MCF 10A (cell line): Measurements from ENCODE around the gene STAT4. TPM values are rescaled to one million over a fixed set of nuclear protein-coding genes. Genes with fewer than 3 reads are reported as not detected.

ENCODE experiments used
- BruUV-seq: library from RNA; stranded (reverse); fragments of 400-500 nt; replicated peaks from 2 replicates; lab custom pipeline; 2021; lab: Mats Ljungman, UMichigan
- CTCF ChIA-PET: fragments of 300-600 bp; sonication (Branson Sonifier 250); formaldehyde crosslinking; extraction: SDS; loops from one replicate; lab custom pipeline; 2021; ENCODE audit warnings: antibody characterized with exemption, inconsistent platforms; lab: Yijun Ruan, JAX
- POLR2A ChIA-PET: fragments of 300-600, 350-650 bp; sonication (Branson Sonifier 250); formaldehyde crosslinking; extraction: SDS; loops from one replicate; lab custom pipeline; 2020; ENCODE audit warnings: antibody characterized with exemption, inconsistent platforms; lab: Yijun Ruan, JAX
- DNase-seq: peaks from one replicate; pipeline ENCODE4 v3.0.0-alpha.2; 2018; ENCODE audit not compliant: unreplicated experiment
- H3K27ac Mint-ChIP-seq: one replicate; pipeline ENCODE4 v1.8.0; 2022; ENCODE audit warnings: mild to moderate bottlenecking, low read depth, mixed read lengths; ENCODE audit not compliant: unreplicated experiment
- H3K27me3 Mint-ChIP-seq: one replicate; pipeline ENCODE4 v1.8.0; 2022; ENCODE audit warnings: mixed read lengths; ENCODE audit not compliant: insufficient read depth, unreplicated experiment
- H3K36me3 Mint-ChIP-seq: one replicate; pipeline ENCODE4 v1.8.0; 2022; ENCODE audit warnings: mild to moderate bottlenecking, moderate library complexity, mixed read lengths; ENCODE audit not compliant: insufficient read depth, unreplicated experiment
- H3K4me1 Mint-ChIP-seq: one replicate; pipeline ENCODE4 v1.8.0; 2022; ENCODE audit warnings: mixed read lengths; ENCODE audit not compliant: insufficient read depth, unreplicated experiment
- H3K4me3 Mint-ChIP-seq: one replicate; pipeline ENCODE4 v1.8.0; 2022; ENCODE audit warnings: mild to moderate bottlenecking, moderate library complexity, mixed read lengths; ENCODE audit not compliant: unreplicated experiment
- H3K9me3 Mint-ChIP-seq: one replicate; pipeline ENCODE4 v1.8.0; 2022; ENCODE audit warnings: mixed read lengths; ENCODE audit not compliant: unreplicated experiment
- intact Hi-C: fragments of 100-400 bp; cut with micrococcal nuclease; formaldehyde crosslinking; loops from 2 replicates; pipeline ENCODE4 v1.14.1; 2022
- total RNA-seq: library from RNA; stranded (reverse); gene quantifications from 2 replicates; pipeline ENCODE4 v1.2.3, GENCODE V29; 2022
- TF ChIP-seq, protein P1 (sequence below): fragments of 200-600 bp; IDR thresholded peaks from one replicate; pipeline ENCODE4 v1.8.0; 2022; ENCODE audit warnings: antibody characterized with exemption, mild to moderate bottlenecking; ENCODE audit not compliant: unreplicated experiment

Gene STAT4
- total RNA-seq, 1 experiment from 2014 or later: 1.4 TPM

DNA sequence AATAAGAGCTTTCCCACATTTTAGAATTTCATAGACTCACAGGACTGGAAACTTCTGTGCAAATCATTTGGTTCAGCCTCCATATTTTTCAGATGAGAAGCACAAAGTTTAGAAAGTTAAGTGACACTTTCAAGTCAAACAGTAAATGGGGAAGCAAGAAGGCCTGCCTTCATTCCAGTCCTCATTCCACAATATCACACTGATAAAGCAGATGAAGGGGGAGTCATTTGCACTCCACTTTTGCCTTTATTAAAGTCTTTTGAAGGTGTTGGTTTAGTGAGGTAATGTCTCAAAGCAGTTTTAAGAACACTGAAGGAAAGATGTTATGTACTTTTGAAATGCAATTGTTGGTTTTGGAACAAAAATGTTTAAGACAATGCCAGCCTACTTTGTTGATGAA lies 32.7 kb upstream of the STAT4 start:
- Mint-ChIP-seq H3K36me3 (no peaks in the 10 kb centered on the region), H3K9me3 (no peaks in the 10 kb centered on the region), H3K27me3 (no peaks in the 10 kb centered on the region), H3K4me3 (no peak overlapping the region), H3K27ac (no peak overlapping the region), H3K4me1 (peaks cover 23% of the 10 kb centered on the region)
- intact Hi-C loops: no loop called here
- ChIA-PET CTCF (interaction anchor here (0.6 to 1.5 kb wide), 2 partner anchors 19 to 35 kb away, joined by 3 to 4 read pairs; no protein-coding TSS in a partner anchor), POLR2A (interaction anchor here (0.8 to 1.0 kb wide), 3 partner anchors 12 to 64 kb away, joined by 3 to 5 read pairs (median 4); no protein-coding TSS in a partner anchor)
- TF ChIP-seq, protein P1, sequence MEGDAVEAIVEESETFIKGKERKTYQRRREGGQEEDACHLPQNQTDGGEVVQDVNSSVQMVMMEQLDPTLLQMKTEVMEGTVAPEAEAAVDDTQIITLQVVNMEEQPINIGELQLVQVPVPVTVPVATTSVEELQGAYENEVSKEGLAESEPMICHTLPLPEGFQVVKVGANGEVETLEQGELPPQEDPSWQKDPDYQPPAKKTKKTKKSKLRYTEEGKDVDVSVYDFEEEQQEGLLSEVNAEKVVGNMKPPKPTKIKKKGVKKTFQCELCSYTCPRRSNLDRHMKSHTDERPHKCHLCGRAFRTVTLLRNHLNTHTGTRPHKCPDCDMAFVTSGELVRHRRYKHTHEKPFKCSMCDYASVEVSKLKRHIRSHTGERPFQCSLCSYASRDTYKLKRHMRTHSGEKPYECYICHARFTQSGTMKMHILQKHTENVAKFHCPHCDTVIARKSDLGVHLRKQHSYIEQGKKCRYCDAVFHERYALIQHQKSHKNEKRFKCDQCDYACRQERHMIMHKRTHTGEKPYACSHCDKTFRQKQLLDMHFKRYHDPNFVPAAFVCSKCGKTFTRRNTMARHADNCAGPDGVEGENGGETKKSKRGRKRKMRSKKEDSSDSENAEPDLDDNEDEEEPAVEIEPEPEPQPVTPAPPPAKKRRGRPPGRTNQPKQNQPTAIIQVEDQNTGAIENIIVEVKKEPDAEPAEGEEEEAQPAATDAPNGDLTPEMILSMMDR: no peak
- no TSS peak for BruUV-seq
- no peak for DNase-seq

DNA sequence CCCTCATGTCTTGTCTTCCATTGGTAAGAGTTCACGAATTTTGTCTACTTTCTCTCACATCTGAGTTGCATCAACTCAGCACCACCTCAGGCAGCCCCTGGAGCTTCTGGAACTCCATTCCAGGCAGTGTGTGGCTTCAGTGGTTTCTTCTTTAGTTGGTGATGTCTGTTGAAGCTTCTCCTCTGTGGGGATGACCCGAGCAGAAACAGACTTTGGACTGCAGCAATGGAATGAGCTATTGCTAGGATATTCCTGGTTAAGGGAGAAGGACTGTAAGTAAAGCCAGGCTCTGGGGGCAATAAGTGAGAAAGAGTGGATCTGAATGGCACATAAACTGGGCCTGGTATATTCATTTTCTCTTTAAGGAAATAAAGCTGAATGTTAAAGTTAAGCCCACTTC lies 32.3 kb upstream of the STAT4 start:
- DNase-seq: no peak
- no peaks in the 10 kb centered on the region for H3K27me3 Mint-ChIP-seq
- TF ChIP-seq, protein P1: no peak
- H3K27ac Mint-ChIP-seq: no peak overlapping the region
- BruUV-seq: no TSS peak
- CTCF ChIA-PET: interaction anchor here (0.6 to 1.5 kb wide), 3 partner anchors 20 to 310 kb away, joined by 3 to 4 read pairs (median 3); no protein-coding TSS in a partner anchor
- no peaks in the 10 kb centered on the region for H3K36me3 Mint-ChIP-seq
- H3K4me1 Mint-ChIP-seq: peaks cover 27% of the 10 kb centered on the region
- intact Hi-C loops: no loop called here
- no peak overlapping the region for H3K4me3 Mint-ChIP-seq
- POLR2A ChIA-PET: interaction anchor here (0.8 to 1.0 kb wide), 3 partner anchors 11 to 64 kb away, joined by 3 to 5 read pairs (median 4); no protein-coding TSS in a partner anchor
- no peaks in the 10 kb centered on the region for H3K9me3 Mint-ChIP-seq

DNA sequence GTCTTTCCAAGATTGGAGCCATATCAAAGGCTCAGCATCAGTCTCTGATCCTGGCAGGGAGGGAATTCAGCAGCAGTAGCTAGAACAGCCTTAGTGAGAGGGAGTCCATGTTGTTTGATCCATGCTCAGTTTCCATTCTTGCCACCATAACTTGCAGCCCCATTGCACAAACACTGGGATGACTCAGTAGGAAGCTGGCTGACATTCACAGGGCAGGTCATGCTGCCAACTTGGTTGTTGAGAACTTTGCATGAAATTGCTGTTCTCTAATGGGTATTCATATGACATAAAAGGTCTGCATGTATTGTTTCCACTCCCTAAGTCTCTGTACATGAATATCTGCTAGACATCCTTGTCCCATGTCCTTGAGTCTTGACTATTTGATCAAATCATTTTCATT lies 29.9 kb upstream of the STAT4 start:
- Mint-ChIP-seq H3K27me3 (no peaks in the 10 kb centered on the region), H3K4me3 (no peak overlapping the region), H3K27ac (peak overlapping the region; percentile 61), H3K4me1 (peaks cover 32% of the 10 kb centered on the region), H3K36me3 (no peaks in the 10 kb centered on the region), H3K9me3 (no peaks in the 10 kb centered on the region)
- ChIA-PET POLR2A (interaction anchor here (0.6 to 3.9 kb wide), 11 partner anchors 8 to 495 kb away, joined by 3 to 31 read pairs (median 4); partner anchors contain the start of gene MYO1B), CTCF (interaction anchor here (0.6 to 1.2 kb wide), 5 partner anchors 21 to 321 kb away, joined by 3 to 7 read pairs (median 4); no protein-coding TSS in a partner anchor)
- intact Hi-C loops: no loop called here
- DNase-seq: peak; percentile 90
- BruUV-seq: no TSS peak
- TF ChIP-seq, protein P1: no peak

DNA sequence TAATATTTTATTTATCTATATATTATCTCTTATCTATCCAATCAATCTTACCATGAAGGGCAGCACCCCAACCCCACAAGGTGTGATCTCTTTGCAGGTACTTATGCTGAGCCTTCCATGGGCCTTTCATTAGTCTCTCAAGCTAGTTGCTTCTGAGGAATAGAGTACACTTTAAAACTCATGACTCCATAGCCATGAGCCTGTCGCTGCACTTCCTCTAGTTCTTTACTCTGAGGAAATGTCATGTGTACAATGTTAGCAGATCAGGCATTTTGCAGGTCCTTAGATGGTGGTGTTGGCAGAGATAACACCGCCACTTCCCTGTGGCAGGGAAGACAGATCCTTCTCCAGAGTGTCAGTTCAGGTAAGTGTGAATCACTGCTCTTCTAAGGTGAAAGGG lies 29.5 kb upstream of the STAT4 start:
- Mint-ChIP-seq H3K36me3 (no peaks in the 10 kb centered on the region), H3K27me3 (no peaks in the 10 kb centered on the region), H3K9me3 (no peaks in the 10 kb centered on the region), H3K4me3 (no peak overlapping the region), H3K27ac (peak overlapping the region; percentile 61), H3K4me1 (peaks cover 32% of the 10 kb centered on the region)
- DNase-seq: no peak
- ChIA-PET CTCF (interaction anchor here (0.6 to 1.1 kb wide), 3 partner anchors 67 to 321 kb away, joined by 3 to 6 read pairs (median 4); no protein-coding TSS in a partner anchor), POLR2A (interaction anchor here (0.7 to 3.9 kb wide), 8 partner anchors 8 to 496 kb away, joined by 3 to 31 read pairs (median 4); partner anchors contain the start of gene MYO1B)
- intact Hi-C loops: no loop called here
- TF ChIP-seq, protein P1: no peak
- BruUV-seq: no TSS peak
